HepG2 (cell line): ENCODE measurements around the gene RDH13.
"Not testable (repeated sequence)": the region's sequence is repeated elsewhere in the genome, so short reads cannot be mapped to it uniquely, and the experiment has no call there.

Experiments used
- EZH2 ChIP-seq: conservative IDR thresholded peaks from 2 replicates; pipeline ENCODE4 v1.6.1; 2012; ENCODE audit warnings: mild to moderate bottlenecking, low read depth, low read length, moderate library complexity
- KAT2B ChIP-seq: fragments of 150-350 bp; IDR thresholded peaks from 2 replicates; pipeline ENCODE4 v1.6.1; 2014; ENCODE audit warnings: low read depth, low read length, borderline replicate concordance
- NBN ChIP-seq: fragments of 450-650 bp; conservative IDR thresholded peaks from 2 replicates; pipeline ENCODE4 v1.6.1; 2017
- RAD21 ChIP-seq: fragments of 450-650 bp; formaldehyde crosslinking; IDR thresholded peaks from 2 replicates; pipeline ENCODE4 v1.5.0; 2020; ENCODE audit warnings: mild to moderate bottlenecking
- SMAD1 ChIP-seq: sonication (generic); formaldehyde crosslinking; IDR thresholded peaks from 2 replicates; pipeline ENCODE4 v1.4.0; 2020; ENCODE audit warnings: missing genetic modification reagents, low read depth, mild to moderate bottlenecking, borderline replicate concordance
- SRF ChIP-seq: IDR thresholded peaks from 2 replicates; pipeline ENCODE4 v1.6.1; 2011; ENCODE audit warnings: mild to moderate bottlenecking, low read depth, low read length, moderate library complexity
- TARDBP ChIP-seq: sonication (generic); formaldehyde crosslinking; IDR thresholded peaks from 2 replicates; pipeline ENCODE4 v1.8.0; 2022; ENCODE audit warnings: mild to moderate bottlenecking, missing genetic modification reagents
- TBX2 ChIP-seq: sonication (generic); formaldehyde crosslinking; IDR thresholded peaks from 2 replicates; pipeline ENCODE4 v1.5.0; 2020; ENCODE audit warnings: missing genetic modification reagents, mild to moderate bottlenecking, borderline replicate concordance
- TBX3 ChIP-seq: fragments of 450-650 bp; IDR thresholded peaks from 2 replicates; pipeline ENCODE4 v1.6.1; 2017; ENCODE audit warnings: antibody characterized with exemption, mild to moderate bottlenecking, inconsistent platforms, borderline replicate concordance
- ZBTB49 ChIP-seq: sonication (generic); formaldehyde crosslinking; IDR thresholded peaks from 2 replicates; pipeline ENCODE4 v1.4.0; 2020; ENCODE audit warnings: missing genetic modification reagents, borderline replicate concordance
- ZFAT ChIP-seq: sonication (generic); formaldehyde crosslinking; conservative IDR thresholded peaks from 2 replicates; pipeline ENCODE4 v1.8.1; 2023; ENCODE audit warnings: missing genetic modification reagents, inconsistent platforms
- ZNF879 ChIP-seq: sonication (generic); formaldehyde crosslinking; IDR thresholded peaks from 2 replicates; pipeline ENCODE4 v1.8.1; 2023; ENCODE audit warnings: missing genetic modification reagents
- TF ChIP-seq, protein P1 (sequence below): sonication (generic); formaldehyde crosslinking; IDR thresholded peaks from 2 replicates; pipeline ENCODE4 v1.5.0; 2020; ENCODE audit warnings: mild to moderate bottlenecking, missing genetic modification reagents, moderate library complexity

- TF ChIP-seq SMAD1 (CRISPR knock-in tag); SRF; EZH2; TARDBP (CRISPR knock-in tag); RAD21 (CRISPR knock-in tag); TBX2; ZBTB49 (CRISPR knock-in tag); ZFAT; KAT2B; ZNF879 (CRISPR knock-in tag); NBN; TBX3: not testable (repeated sequence)
- TF ChIP-seq, protein P1, sequence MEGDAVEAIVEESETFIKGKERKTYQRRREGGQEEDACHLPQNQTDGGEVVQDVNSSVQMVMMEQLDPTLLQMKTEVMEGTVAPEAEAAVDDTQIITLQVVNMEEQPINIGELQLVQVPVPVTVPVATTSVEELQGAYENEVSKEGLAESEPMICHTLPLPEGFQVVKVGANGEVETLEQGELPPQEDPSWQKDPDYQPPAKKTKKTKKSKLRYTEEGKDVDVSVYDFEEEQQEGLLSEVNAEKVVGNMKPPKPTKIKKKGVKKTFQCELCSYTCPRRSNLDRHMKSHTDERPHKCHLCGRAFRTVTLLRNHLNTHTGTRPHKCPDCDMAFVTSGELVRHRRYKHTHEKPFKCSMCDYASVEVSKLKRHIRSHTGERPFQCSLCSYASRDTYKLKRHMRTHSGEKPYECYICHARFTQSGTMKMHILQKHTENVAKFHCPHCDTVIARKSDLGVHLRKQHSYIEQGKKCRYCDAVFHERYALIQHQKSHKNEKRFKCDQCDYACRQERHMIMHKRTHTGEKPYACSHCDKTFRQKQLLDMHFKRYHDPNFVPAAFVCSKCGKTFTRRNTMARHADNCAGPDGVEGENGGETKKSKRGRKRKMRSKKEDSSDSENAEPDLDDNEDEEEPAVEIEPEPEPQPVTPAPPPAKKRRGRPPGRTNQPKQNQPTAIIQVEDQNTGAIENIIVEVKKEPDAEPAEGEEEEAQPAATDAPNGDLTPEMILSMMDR (CRISPR knock-in tag) = not testable (repeated sequence)
Observed at GRCh38 chr19:55060287-55060686, 2.7 kb downstream of the RDH13 start.
